CD14-positive monocyte (primary cell): ENCODE results near the gene PRAC2. TPM values are rescaled to one million over a fixed set of nuclear protein-coding genes. Genes with fewer than 3 reads are reported as not detected.

Experiments
- DNase-seq, 3 donors: peaks; one replicate each; pipeline ENCODE4 v3.0.0-alpha.2; 2011 to 2022
- H2AFZ ChIP-seq: 2 replicates; pipeline ENCODE4 v1.6.0; 2012; ENCODE audit warnings: mild to moderate bottlenecking, low read depth, low read length, inconsistent platforms; ENCODE audit not compliant: insufficient read depth, poor library complexity, severe bottlenecking
- H3K27ac ChIP-seq, 2 donors: 1 replicate in 1 of 2; 2 replicates in 1 of 2; pipeline ENCODE4 v1.5.1; 2012 to 2013; ENCODE audit warnings: low read length in 2 of 2, control low read depth in 1 of 2, inconsistent platforms in 1 of 2, low read depth in 1 of 2, mild to moderate bottlenecking in 1 of 2
- H3K27me3 ChIP-seq, 2 donors: one replicate each; pipeline versions ENCODE4 v1.6.0 to v1.6.1; 2011 to 2013; ENCODE audit warnings: low read length in 2 of 2; ENCODE audit not compliant: control insufficient read depth in 2 of 2, insufficient read depth in 2 of 2
- H3K36me3 ChIP-seq, 2 donors: replicated peaks in 1 of 2; 1 replicate in 1 of 2; 2 replicates in 1 of 2; pipeline versions ENCODE4 v1.5.1 to v1.6.1; 2012 to 2013; ENCODE audit warnings: low read length in 2 of 2, control low read depth in 1 of 2, inconsistent platforms in 1 of 2, mild to moderate bottlenecking in 1 of 2; ENCODE audit not compliant: insufficient read depth in 2 of 2, control insufficient read depth in 1 of 2
- H3K4me1 ChIP-seq, 2 donors: 1 replicate in 1 of 2; 2 replicates in 1 of 2; pipeline versions ENCODE4 v1.5.1 to v1.6.1; 2012 to 2013; ENCODE audit warnings: low read length in 2 of 2, control low read depth in 1 of 2, inconsistent platforms in 1 of 2, mild to moderate bottlenecking in 1 of 2, moderate library complexity in 1 of 2; ENCODE audit not compliant: insufficient read depth in 2 of 2, control insufficient read depth in 1 of 2
- H3K4me2 ChIP-seq: replicated peaks from 2 replicates; pipeline ENCODE3; 2012; ENCODE audit warnings: low read length, moderate library complexity, mild to moderate bottlenecking; ENCODE audit not compliant: poor library complexity, severe bottlenecking; ENCODE audit errors: extremely low read depth
- H3K4me3 ChIP-seq, 3 experiments: fragments of 200-600 bp in 1 of 3; sonication (generic) in 1 of 3; replicated peaks in 1 of 3; 1 replicate in 2 of 3; 2 replicates in 1 of 3; pipeline ENCODE4 v1.5.1; 2011 to 2013; ENCODE audit warnings: low read length in 3 of 3, mild to moderate bottlenecking in 3 of 3, control low read depth in 2 of 3, low read depth in 2 of 3, inconsistent platforms in 1 of 3, moderate library complexity in 1 of 3
- H3K79me2 ChIP-seq: 2 replicates; pipeline ENCODE4 v1.6.0; 2012; ENCODE audit warnings: mild to moderate bottlenecking, control low read depth, inconsistent platforms, low read length, moderate library complexity; ENCODE audit not compliant: insufficient read depth
- H3K9ac ChIP-seq: 2 replicates; pipeline ENCODE4 v1.6.0; 2017; ENCODE audit warnings: low read length, mild to moderate bottlenecking; ENCODE audit not compliant: insufficient read depth, poor library complexity, severe bottlenecking
- H3K9me3 ChIP-seq, 2 donors: replicated peaks in 1 of 2; 1 replicate in 1 of 2; 2 replicates in 1 of 2; pipeline versions ENCODE4 v1.5.1 to v1.6.1; 2012 to 2013; ENCODE audit warnings: low read length in 2 of 2, control low read depth in 1 of 2; ENCODE audit not compliant: control insufficient read depth in 1 of 2, insufficient read depth in 1 of 2
- H4K20me1 ChIP-seq: 2 replicates; pipeline ENCODE4 v1.6.0; 2012; ENCODE audit warnings: mild to moderate bottlenecking, low read length, control low read depth, moderate library complexity; ENCODE audit not compliant: insufficient read depth
- H3K27ac Mint-ChIP-seq, 7 donors: one replicate each; pipeline ENCODE4 v1.8.0; 2020; ENCODE audit warnings: mild to moderate bottlenecking in 7 of 7, mixed read lengths in 7 of 7, moderate library complexity in 6 of 7, inconsistent platforms in 2 of 7
- H3K27me3 Mint-ChIP-seq, 3 donors: one replicate each; pipeline ENCODE4 v1.8.0; 2021 to 2022; ENCODE audit warnings: low read depth in 3 of 3, mild to moderate bottlenecking in 3 of 3, mixed read lengths in 3 of 3, moderate library complexity in 3 of 3, inconsistent platforms in 1 of 3
- H3K36me3 Mint-ChIP-seq, 2 donors: one replicate each; pipeline ENCODE4 v1.8.0; 2020; ENCODE audit warnings: mixed read lengths in 2 of 2, inconsistent platforms in 1 of 2, mild to moderate bottlenecking in 1 of 2
- H3K4me1 Mint-ChIP-seq: one replicate; pipeline ENCODE4 v1.8.0; 2020; ENCODE audit warnings: mild to moderate bottlenecking, mixed read lengths
- H3K4me3 Mint-ChIP-seq, 2 donors: one replicate each; pipeline ENCODE4 v1.8.0; 2020; ENCODE audit warnings: mild to moderate bottlenecking in 2 of 2, mixed read lengths in 2 of 2, moderate library complexity in 1 of 2
- H3K9me3 Mint-ChIP-seq, 7 donors: one replicate each; pipeline ENCODE4 v1.8.0; 2020 to 2022; ENCODE audit warnings: mixed read lengths in 7 of 7, mild to moderate bottlenecking in 6 of 7, moderate library complexity in 6 of 7, inconsistent platforms in 2 of 7
- WGBS: methylation state at CpG from one replicate; pipeline ENCODE4 v1.1.5; 2013; ENCODE audit warnings: missing lambda C conversion rate; ENCODE audit not compliant: insufficient coverage; 5-methylcytosine and 5-hydroxymethylcytosine counted together
- intact Hi-C, 2 donors: fragments of 100-400 bp; cut with micrococcal nuclease; formaldehyde crosslinking; loops; one replicate each; pipeline versions ENCODE4 v1.15.0 to v1.15.1; 2023
- polyA plus RNA-seq, 3 donors: library from polyadenylated mRNA; depleted of rRNA in 1 of 3; unstranded in 2 of 3; stranded (reverse) in 1 of 3; fragments of 300-500 nt in 2 of 3; fragments of >200 nt in 1 of 3; fragmentation: Illumina TruSeq in 2 of 3; gene quantifications; 1 replicate in 2 of 3; 2 replicates in 1 of 3; pipeline ENCODE4 v1.2.3, GENCODE V29; 2012 to 2021
- TF ChIP-seq, protein P1 (sequence below): fragments of 200-600 bp; IDR thresholded peaks from one replicate; pipeline ENCODE4 v1.8.0; 2022; ENCODE audit warnings: antibody characterized with exemption, mild to moderate bottlenecking

PRAC2 gene
- polyA plus RNA-seq, 3 donors: not detected

DNA sequence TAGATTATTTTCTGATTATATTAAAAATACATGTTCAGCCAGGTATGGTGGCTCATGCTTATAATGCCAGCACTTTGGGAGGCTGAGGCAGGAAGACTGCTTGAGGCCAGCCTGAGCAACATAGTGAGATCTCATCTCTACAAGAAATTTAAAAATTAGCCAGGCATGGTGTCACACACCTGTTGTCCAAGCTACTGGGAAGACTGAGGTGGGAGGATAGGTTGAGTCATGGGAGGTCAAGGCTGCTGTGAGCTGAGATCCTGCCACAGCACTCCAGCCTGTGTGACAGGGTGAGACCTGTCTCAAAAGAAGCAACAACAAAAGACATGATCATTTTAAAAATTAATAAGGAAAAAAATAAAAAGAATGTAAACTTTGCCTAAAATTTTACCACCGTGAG is 41.4 kb upstream of the PRAC2 start:
- intact Hi-C loops: no loop called here
- H3K4me2 ChIP-seq: no peak overlapping the region
- no peak for DNase-seq
- no peak overlapping the region for H3K4me3 ChIP-seq
- Mint-ChIP-seq H3K9me3 (peaks cover 0 to 3% (median 0%) of the 10 kb centered on the region in 7 donors), H3K36me3 (no peaks in the 10 kb centered on the region), H3K27me3 (peaks cover 28 to 53% (median 41%) of the 10 kb centered on the region in 3 donors), H3K4me1 (peaks cover 2% of the 10 kb centered on the region), H3K27ac (no peak overlapping the region), H3K4me3 (no peak overlapping the region)
- H3K36me3 ChIP-seq: no peaks in the 10 kb centered on the region
- no peaks in the 10 kb centered on the region for H4K20me1 ChIP-seq
- no peaks in the 10 kb centered on the region for H3K79me2 ChIP-seq
- no peak overlapping the region for H3K27ac ChIP-seq
- H3K27me3 ChIP-seq: peaks cover 19 to 41% of the 10 kb centered on the region in 2 donors
- no peaks in the 10 kb centered on the region for H3K9me3 ChIP-seq
- WGBS: no CpG with 5 or more reads among the region's 1 CpG
- TF ChIP-seq, protein P1, sequence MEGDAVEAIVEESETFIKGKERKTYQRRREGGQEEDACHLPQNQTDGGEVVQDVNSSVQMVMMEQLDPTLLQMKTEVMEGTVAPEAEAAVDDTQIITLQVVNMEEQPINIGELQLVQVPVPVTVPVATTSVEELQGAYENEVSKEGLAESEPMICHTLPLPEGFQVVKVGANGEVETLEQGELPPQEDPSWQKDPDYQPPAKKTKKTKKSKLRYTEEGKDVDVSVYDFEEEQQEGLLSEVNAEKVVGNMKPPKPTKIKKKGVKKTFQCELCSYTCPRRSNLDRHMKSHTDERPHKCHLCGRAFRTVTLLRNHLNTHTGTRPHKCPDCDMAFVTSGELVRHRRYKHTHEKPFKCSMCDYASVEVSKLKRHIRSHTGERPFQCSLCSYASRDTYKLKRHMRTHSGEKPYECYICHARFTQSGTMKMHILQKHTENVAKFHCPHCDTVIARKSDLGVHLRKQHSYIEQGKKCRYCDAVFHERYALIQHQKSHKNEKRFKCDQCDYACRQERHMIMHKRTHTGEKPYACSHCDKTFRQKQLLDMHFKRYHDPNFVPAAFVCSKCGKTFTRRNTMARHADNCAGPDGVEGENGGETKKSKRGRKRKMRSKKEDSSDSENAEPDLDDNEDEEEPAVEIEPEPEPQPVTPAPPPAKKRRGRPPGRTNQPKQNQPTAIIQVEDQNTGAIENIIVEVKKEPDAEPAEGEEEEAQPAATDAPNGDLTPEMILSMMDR: no peak
- H3K4me1 ChIP-seq: peaks cover 0 to 3% of the 10 kb centered on the region in 2 donors
- no peak overlapping the region for H2AFZ ChIP-seq
- no peak overlapping the region for H3K9ac ChIP-seq

DNA sequence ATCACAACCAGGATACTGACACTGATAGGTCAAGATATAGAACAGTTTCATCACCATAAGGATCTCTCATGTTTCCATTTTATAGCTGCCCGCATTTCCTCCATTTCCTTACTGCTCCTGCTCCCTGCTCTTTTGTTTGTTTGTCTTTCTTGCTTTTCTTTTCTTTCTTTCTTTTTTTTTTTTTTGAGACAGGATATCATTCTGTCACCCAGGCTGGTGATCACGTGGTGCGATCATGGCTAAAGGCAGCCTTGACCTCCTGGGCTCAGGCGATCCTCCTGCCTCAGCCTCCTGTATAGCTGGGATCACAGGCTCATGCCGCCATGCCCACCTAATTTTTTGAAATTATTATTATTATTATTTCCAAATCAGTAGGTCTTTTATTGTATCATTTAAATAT is 32.3 kb upstream of the PRAC2 start:
- Mint-ChIP-seq H3K36me3 (no peaks in the 10 kb centered on the region), H3K27me3 (peaks cover 26 to 54% (median 38%) of the 10 kb centered on the region in 3 donors), H3K4me1 (no peaks in the 10 kb centered on the region), H3K27ac (no peak overlapping the region), H3K9me3 (peaks cover 0 to 7% (median 3%) of the 10 kb centered on the region in 7 donors), H3K4me3 (no peak overlapping the region)
- Histone ChIP-seq H3K9ac (no peak overlapping the region), H4K20me1 (no peaks in the 10 kb centered on the region), H3K79me2 (no peaks in the 10 kb centered on the region), H3K9me3 (peaks cover 0 to 3% of the 10 kb centered on the region in 2 donors), H3K4me1 (no peaks in the 10 kb centered on the region), H3K4me2 (no peak overlapping the region), H3K4me3 (no peak overlapping the region), H2AFZ (no peak overlapping the region), H3K27me3 (peaks cover 14 to 20% of the 10 kb centered on the region in 2 donors), H3K27ac (no peak overlapping the region), H3K36me3 (no peaks in the 10 kb centered on the region)
- intact Hi-C loops: no loop called here
- TF ChIP-seq, protein P1: no peak
- 95% methylated on average over 4 of the region's 5 CpGs for WGBS
- no peak for DNase-seq
